ENCODE results near the gene PROCA1. TPM values are rescaled to one million over a fixed set of nuclear protein-coding genes. Genes with fewer than 3 reads are reported as not detected.

The PROCA1 gene
- total and polyA plus RNA-seq, 2 of the 13 experiments (the other 11 are each of a cell fraction or from before 2014, with no cell fraction given) = 0.73 to 1.5 TPM

DNA sequence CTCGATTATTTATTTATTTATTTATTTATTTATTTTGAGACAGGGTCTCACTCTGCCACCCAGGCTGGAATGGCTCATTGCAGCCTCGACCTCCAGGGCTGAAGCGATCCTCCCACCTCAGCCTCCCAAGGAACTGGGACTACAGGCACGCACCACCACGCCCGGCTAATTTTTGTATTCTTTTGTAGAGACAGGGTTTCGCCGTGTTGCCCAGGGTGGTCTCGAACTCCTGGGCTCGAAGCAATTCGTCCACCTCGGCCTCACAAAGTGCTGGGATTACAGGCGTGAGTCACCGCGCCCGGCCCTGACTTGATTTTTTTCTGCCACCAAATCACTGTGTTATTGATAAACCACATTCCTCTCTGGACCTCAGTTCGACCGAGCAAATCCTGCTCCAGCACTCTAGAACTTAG is 7.3 kb upstream of the PROCA1 start:
- Histone ChIP-seq H3K27ac (ENCODE audit: extremely low read length, insufficient read depth, low read length) (peak overlapping the region; percentile 89), H3K36me3 (replicated peaks in 1 of 2; ENCODE audit: control insufficient read depth in 1 of 2, insufficient read depth in 2 of 2, low read length in 2 of 2) (peaks cover 8 to 30% of the 10 kb centered on the region in 2 experiments; a peak in 4 of 5 replicates), H3K4me2 (ENCODE audit: low read depth, low read length) (peak overlapping the region; percentile 73), H2AFZ (ENCODE audit: low read length) (peak overlapping the region; percentile 50), H3K4me3 (replicated peaks in 1 of 3; ENCODE audit: insufficient read depth in 1 of 3, low read depth in 2 of 3, low read length in 3 of 3) (peak overlapping the region; percentile 50 to 97 (median 96); a peak in 5 of 6 replicates), H3K79me2 (ENCODE audit: insufficient read depth, low read length) (peaks cover 36% of the 10 kb centered on the region), H3K9me3 (ENCODE audit: low read length) (no peaks in the 10 kb centered on the region), H3K27me3 (ENCODE audit: control insufficient read depth in 1 of 2, insufficient read depth in 2 of 2, low read length in 2 of 2) (peaks cover 2 to 3% of the 10 kb centered on the region in 2 experiments; a peak in 3 of 5 replicates), H4K20me1 (ENCODE audit: insufficient read depth, low read length) (peaks cover 33% of the 10 kb centered on the region), H3K9ac (ENCODE audit: insufficient read depth, low read depth, low read length) (peak overlapping the region; percentile 98), H3K4me1 (ENCODE audit: insufficient read depth, low read length) (peaks cover 51% of the 10 kb centered on the region)
- WGBS (ENCODE audit: low lambda C conversion rate) = 37% methylated on average over 18 of the region's 18 CpGs
- FAIRE-seq (no peak), ATAC-seq (no peak), DNase-seq (ENCODE audit: low spot score) (no peak)
- intact Hi-C loops (cut with micrococcal nuclease; ENCODE audit: unreplicated experiment) = no loop called here
- POLR2A ChIA-PET = interaction anchor here (0.6 to 4.2 kb wide), 31 partner anchors 10 to 459 kb away, joined by 3 to 220 read pairs (median 6); partner anchors contain the start of genes BLTP2, DHRS13, FAM222B and NEK8
- in situ Hi-C loops (cut with HindIII; ENCODE audit: extremely low pct_ligation_motif_present, low pct_unique_long_range_greater_than_20kb) = loop anchor here (5.0 kb wide), 1 partner anchor 72 kb away; the partner anchor contains the start of gene BLTP2
- CTCF ChIA-PET (ENCODE audit: low intra/inter-chr PET ratio, low total read pairs) = no interaction called here
- no TSS peak for BruUV-seq (replicated peaks)
- TF ChIP-seq PHF20 (CRISPR knock-in tag; IDR thresholded peaks at IDR 0.05) (peak; percentile 38; the same call in 1 of the 2 replicates), ATF7 (IDR thresholded peaks at IDR 0.05) (no peak), ATF7 (CRISPR knock-in tag; IDR thresholded peaks at IDR 0.05) (0 out of 2 replicates have a peak, but pooled peaks have one; percentile 19), CHD2 (IDR thresholded peaks at IDR 0.05; ENCODE audit: low read depth, low read length) (no peak), GATA4 (IDR thresholded peaks at IDR 0.05; ENCODE audit: borderline replicate concordance, low read depth) (no peak), FOSL2 (CRISPR knock-in tag; IDR thresholded peaks at IDR 0.05) (peak; percentile 85), GTF3A (CRISPR knock-in tag; conservative IDR thresholded peaks at IDR 0.05) (no peak), ZBTB38 (CRISPR knock-in tag; IDR thresholded peaks at IDR 0.05) (peak; percentile 66; the same call in 1 of the 2 replicates), ZNF607 (CRISPR knock-in tag; IDR thresholded peaks at IDR 0.05; ENCODE audit: borderline replicate concordance) (no peak), HOXA9 (CRISPR knock-in tag; IDR thresholded peaks at IDR 0.05; ENCODE audit: borderline replicate concordance) (no peak), ZMYM2 (CRISPR knock-in tag; IDR thresholded peaks at IDR 0.05) (0 out of 2 replicates have a peak, but pooled peaks have one; percentile 8), GFI1 (CRISPR knock-in tag; IDR thresholded peaks at IDR 0.05; ENCODE audit: borderline replicate concordance) (peak; percentile 45; the same call in 1 of the 2 replicates)
- TF ChIP-seq, protein P1, sequence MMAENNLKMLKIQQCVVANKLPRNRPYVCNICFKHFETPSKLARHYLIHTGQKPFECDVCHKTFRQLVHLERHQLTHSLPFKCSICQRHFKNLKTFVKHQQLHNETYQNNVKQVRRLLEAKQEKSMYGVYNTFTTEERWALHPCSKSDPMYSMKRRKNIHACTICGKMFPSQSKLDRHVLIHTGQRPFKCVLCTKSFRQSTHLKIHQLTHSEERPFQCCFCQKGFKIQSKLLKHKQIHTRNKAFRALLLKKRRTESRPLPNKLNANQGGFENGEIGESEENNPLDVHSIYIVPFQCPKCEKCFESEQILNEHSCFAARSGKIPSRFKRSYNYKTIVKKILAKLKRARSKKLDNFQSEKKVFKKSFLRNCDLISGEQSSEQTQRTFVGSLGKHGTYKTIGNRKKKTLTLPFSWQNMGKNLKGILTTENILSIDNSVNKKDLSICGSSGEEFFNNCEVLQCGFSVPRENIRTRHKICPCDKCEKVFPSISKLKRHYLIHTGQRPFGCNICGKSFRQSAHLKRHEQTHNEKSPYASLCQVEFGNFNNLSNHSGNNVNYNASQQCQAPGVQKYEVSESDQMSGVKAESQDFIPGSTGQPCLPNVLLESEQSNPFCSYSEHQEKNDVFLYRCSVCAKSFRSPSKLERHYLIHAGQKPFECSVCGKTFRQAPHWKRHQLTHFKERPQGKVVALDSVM (CRISPR knock-in tag; IDR thresholded peaks at IDR 0.05) = peak; percentile 81
- TF ChIP-seq, protein P2, sequence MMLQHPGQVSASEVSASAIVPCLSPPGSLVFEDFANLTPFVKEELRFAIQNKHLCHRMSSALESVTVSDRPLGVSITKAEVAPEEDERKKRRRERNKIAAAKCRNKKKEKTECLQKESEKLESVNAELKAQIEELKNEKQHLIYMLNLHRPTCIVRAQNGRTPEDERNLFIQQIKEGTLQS (CRISPR knock-in tag; IDR thresholded peaks at IDR 0.05) = 0 out of 2 replicates have a peak, but pooled peaks have one; percentile 35
- TF ChIP-seq, protein P3, sequence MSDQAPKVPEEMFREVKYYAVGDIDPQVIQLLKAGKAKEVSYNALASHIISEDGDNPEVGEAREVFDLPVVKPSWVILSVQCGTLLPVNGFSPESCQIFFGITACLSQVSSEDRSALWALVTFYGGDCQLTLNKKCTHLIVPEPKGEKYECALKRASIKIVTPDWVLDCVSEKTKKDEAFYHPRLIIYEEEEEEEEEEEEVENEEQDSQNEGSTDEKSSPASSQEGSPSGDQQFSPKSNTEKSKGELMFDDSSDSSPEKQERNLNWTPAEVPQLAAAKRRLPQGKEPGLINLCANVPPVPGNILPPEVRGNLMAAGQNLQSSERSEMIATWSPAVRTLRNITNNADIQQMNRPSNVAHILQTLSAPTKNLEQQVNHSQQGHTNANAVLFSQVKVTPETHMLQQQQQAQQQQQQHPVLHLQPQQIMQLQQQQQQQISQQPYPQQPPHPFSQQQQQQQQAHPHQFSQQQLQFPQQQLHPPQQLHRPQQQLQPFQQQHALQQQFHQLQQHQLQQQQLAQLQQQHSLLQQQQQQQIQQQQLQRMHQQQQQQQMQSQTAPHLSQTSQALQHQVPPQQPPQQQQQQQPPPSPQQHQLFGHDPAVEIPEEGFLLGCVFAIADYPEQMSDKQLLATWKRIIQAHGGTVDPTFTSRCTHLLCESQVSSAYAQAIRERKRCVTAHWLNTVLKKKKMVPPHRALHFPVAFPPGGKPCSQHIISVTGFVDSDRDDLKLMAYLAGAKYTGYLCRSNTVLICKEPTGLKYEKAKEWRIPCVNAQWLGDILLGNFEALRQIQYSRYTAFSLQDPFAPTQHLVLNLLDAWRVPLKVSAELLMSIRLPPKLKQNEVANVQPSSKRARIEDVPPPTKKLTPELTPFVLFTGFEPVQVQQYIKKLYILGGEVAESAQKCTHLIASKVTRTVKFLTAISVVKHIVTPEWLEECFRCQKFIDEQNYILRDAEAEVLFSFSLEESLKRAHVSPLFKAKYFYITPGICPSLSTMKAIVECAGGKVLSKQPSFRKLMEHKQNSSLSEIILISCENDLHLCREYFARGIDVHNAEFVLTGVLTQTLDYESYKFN (CRISPR knock-in tag; conservative IDR thresholded peaks at IDR 0.05) = 0 out of 2 replicates have a peak, but pooled peaks have one; percentile 13

Data from HepG2 (cell line).